Smooth muscle cell (in vitro differentiated cells): ENCODE data around the gene EYA2. TPM values are rescaled to one million over a fixed set of nuclear protein-coding genes. Genes with fewer than 3 reads are reported as not detected.

Experiments used
- DNase-seq: peaks from one replicate; lab custom pipeline; 2025; ENCODE audit not compliant: unreplicated experiment; lab: John Stamatoyannopoulos, UW
- H2AFZ ChIP-seq: fragments of 200-600 bp; sonication (generic); 2 replicates; pipeline ENCODE4 v1.6.0; 2016; ENCODE audit warnings: antibody characterized with exemption, low read depth, mild to moderate bottlenecking
- H3F3A ChIP-seq: fragments of 200-600 bp; sonication (generic); 2 replicates; pipeline ENCODE4 v1.6.0; 2017; ENCODE audit warnings: antibody characterized with exemption, low read depth
- H3K27ac ChIP-seq: fragments of 200-600 bp; sonication (generic); 2 replicates; pipeline ENCODE4 v1.5.1; 2016; ENCODE audit warnings: low read depth, mild to moderate bottlenecking
- H3K27me3 ChIP-seq: fragments of 200-600 bp; sonication (generic); 2 replicates; pipeline ENCODE4 v1.6.1; 2016; ENCODE audit warnings: low read depth, mild to moderate bottlenecking
- H3K36me3 ChIP-seq: fragments of 200-600 bp; sonication (generic); 2 replicates; pipeline ENCODE4 v1.5.1; 2016; ENCODE audit warnings: low read depth
- H3K4me1 ChIP-seq: fragments of 200-600 bp; sonication (generic); 2 replicates; pipeline ENCODE4 v1.5.1; 2016; ENCODE audit warnings: low read depth
- H3K4me2 ChIP-seq: fragments of 200-600 bp; sonication (generic); 2 replicates; pipeline ENCODE4 v1.6.0; 2016; ENCODE audit warnings: mild to moderate bottlenecking
- H3K4me3 ChIP-seq: fragments of 200-600 bp; sonication (generic); 2 replicates; pipeline ENCODE4 v1.5.1; 2016; ENCODE audit warnings: mild to moderate bottlenecking
- H3K79me2 ChIP-seq: fragments of 200-600 bp; sonication (generic); 2 replicates; pipeline ENCODE4 v1.6.0; 2016; ENCODE audit warnings: low read depth, mild to moderate bottlenecking
- H3K9ac ChIP-seq: fragments of 200-600 bp; sonication (generic); 2 replicates; pipeline ENCODE4 v1.6.0; 2016; ENCODE audit warnings: low read depth
- H3K9me3 ChIP-seq: fragments of 200-600 bp; sonication (generic); replicated peaks from 2 replicates; pipeline ENCODE4 v1.5.1; 2016; ENCODE audit warnings: low read depth
- H4K20me1 ChIP-seq: fragments of 200-600 bp; sonication (generic); 2 replicates; pipeline ENCODE4 v1.6.0; 2016; ENCODE audit warnings: low read depth
- CTCF ChIP-seq: fragments of 200-600 bp; sonication (generic); IDR thresholded peaks from 2 replicates; pipeline ENCODE4 v1.5.1; 2017; ENCODE audit warnings: borderline replicate concordance, mild to moderate bottlenecking, antibody characterized with exemption; ENCODE audit not compliant: insufficient read depth, poor library complexity, severe bottlenecking
- WGBS: methylation state at CpG from one replicate; pipeline ENCODE4 v1.1.7; 2016; ENCODE audit warnings: low lambda C conversion rate; 5-methylcytosine and 5-hydroxymethylcytosine counted together
- polyA plus RNA-seq: library from polyadenylated mRNA; unstranded; fragments of >200 nt; fragmentation: Nextera tagmentation; extraction: Ambion mirVana; gene quantifications from 2 replicates; pipeline ENCODE4 v1.2.1, GENCODE V29; 2016
- total RNA-seq: library from RNA; depleted of rRNA; stranded (reverse); fragments of >200 nt; gene quantifications from 2 replicates; pipeline ENCODE4 v1.2.3, GENCODE V29; 2014

The EYA2 gene
- total and polyA plus RNA-seq, 2 experiments from 2014 or later: 0.98 to 1.3 TPM

- Histone ChIP-seq H3K4me3 (no peak overlapping the region), H3K79me2 (peaks cover 6% of the 10 kb centered on the region), H3K9ac (no peak overlapping the region), H3K4me1 (no peaks in the 10 kb centered on the region), H2AFZ (no peak overlapping the region), H3K4me2 (no peak overlapping the region), H4K20me1 (peaks cover 43% of the 10 kb centered on the region), H3F3A (no peaks in the 10 kb centered on the region), H3K9me3 (no peaks in the 10 kb centered on the region), H3K27ac (no peak overlapping the region), H3K36me3 (peaks cover 11% of the 10 kb centered on the region), H3K27me3 (no peaks in the 10 kb centered on the region)
- no peak for DNase-seq
- 98% methylated on average over 7 of the region's 7 CpGs for WGBS
- no peak for TF ChIP-seq CTCF
Measured at GRCh38 chr20:47216819-47217410, 322.3 kb downstream of the EYA2 start.

DNA sequence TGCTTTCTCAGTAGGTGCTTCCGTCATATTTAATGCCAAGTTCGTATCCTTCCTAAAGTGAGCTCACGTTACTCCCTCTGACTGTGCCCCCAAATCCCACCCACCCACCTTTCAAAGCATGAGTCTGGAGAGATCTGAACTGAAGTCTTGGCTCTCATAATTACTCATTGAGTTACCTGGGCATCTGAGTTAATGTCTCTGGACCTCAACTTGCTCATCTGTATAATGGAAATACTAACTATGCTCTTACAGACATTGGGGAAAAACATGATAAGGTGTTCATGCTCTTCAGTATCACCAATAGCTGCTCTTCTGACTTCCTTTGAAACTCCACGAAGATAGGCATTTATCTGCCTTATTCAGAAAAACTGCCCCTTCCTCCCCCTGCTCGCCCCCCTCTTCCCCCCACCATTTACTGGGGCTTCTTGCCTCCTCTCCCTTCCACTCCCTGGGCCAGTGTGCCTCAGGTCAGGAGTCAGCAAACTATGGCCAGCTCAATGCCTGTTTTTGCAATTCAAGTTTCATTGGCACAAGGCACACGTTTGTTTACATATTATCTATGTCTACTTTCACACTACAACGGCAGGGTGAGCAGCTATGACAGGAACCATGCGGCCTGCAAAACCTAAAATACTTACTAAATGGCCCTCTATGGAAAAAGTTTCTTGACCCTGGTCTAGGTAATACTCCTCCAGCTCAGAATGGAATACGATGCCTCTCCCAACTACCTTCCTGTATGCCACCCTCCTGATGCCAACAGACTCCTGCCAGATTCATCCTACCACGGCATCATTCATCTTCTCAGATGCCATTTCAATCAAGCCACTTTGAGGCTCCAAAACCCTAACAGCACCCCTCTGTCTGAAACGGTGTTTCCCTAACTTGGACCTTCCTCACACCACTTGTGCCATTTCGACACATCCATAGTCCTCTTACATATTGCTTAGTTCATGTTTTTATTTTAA, 323.1 kb downstream of the EYA2 start:
- WGBS: 96% methylated on average over 11 of the region's 12 CpGs
- H3K27me3 ChIP-seq: no peaks in the 10 kb centered on the region
- no peaks in the 10 kb centered on the region for H3K9me3 ChIP-seq
- peaks cover 6% of the 10 kb centered on the region for H3K79me2 ChIP-seq
- TF ChIP-seq CTCF: no peak
- no peak overlapping the region for H2AFZ ChIP-seq
- H3F3A ChIP-seq: no peaks in the 10 kb centered on the region
- H3K27ac ChIP-seq: no peak overlapping the region
- H3K4me3 ChIP-seq: no peak overlapping the region
- no peak for DNase-seq
- peaks cover 35% of the 10 kb centered on the region for H4K20me1 ChIP-seq
- no peaks in the 10 kb centered on the region for H3K4me1 ChIP-seq
- H3K4me2 ChIP-seq: no peak overlapping the region
- H3K36me3 ChIP-seq: peaks cover 9% of the 10 kb centered on the region
- H3K9ac ChIP-seq: no peak overlapping the region

DNA sequence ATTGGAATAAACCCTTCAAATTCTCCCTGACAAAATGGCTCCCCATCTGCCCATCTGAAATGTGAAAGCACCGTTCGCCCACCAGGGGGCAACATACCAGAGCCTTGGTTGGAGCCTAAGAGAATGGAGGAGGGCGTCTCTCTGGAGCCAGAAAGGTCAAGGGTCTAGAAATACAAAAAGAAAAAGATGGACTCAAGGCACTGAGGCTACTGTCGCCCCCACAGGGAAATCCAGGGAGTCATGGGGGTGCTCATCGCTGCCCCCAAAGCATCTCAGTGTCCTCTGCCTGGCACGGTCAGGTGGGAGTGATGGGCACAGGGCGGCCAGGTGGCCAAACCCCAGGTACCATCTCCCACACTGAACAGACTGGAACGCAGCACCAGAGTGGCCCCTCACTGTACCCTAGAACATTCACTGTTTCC, 325.5 kb downstream of the EYA2 start:
- Histone ChIP-seq H3K4me1 (no peaks in the 10 kb centered on the region), H3K36me3 (peaks cover 9% of the 10 kb centered on the region), H3K4me3 (no peak overlapping the region), H2AFZ (no peak overlapping the region), H3K9me3 (no peaks in the 10 kb centered on the region), H3F3A (no peaks in the 10 kb centered on the region), H3K27ac (no peak overlapping the region), H3K79me2 (peaks cover 3% of the 10 kb centered on the region), H3K4me2 (no peak overlapping the region), H3K9ac (no peak overlapping the region), H4K20me1 (peaks cover 21% of the 10 kb centered on the region), H3K27me3 (no peaks in the 10 kb centered on the region)
- WGBS: 96% methylated on average over 8 of the region's 8 CpGs
- DNase-seq: no peak
- peak; percentile 70 for TF ChIP-seq CTCF
